GM23338 (cell line): Measurements from ENCODE around the gene BTLA. TPM values are rescaled to one million over a fixed set of nuclear protein-coding genes. Genes with fewer than 3 reads are reported as not detected.
A peak's percentile ranks its signal among the peaks of the same experiment; 100 is the strongest.

ENCODE experiments used
- ATAC-seq: fragments of 200-7000 bp; cut with Tn5 transposase; 3 replicates; pipeline ENCODE4 v1.9.1; 2020
- DNase-seq: peaks from one replicate; pipeline ENCODE4 v3.0.0-alpha.2; 2015; ENCODE audit warnings: low spot score
- H2AFZ ChIP-seq: fragments of 200-600 bp; sonication (generic); 2 replicates; pipeline ENCODE4 v1.8.0; 2016; ENCODE audit warnings: antibody characterized with exemption, mild to moderate bottlenecking, moderate library complexity
- H3F3A ChIP-seq: fragments of 200-600 bp; sonication (generic); replicated peaks from 2 replicates; pipeline ENCODE4 v1.8.0; 2017; ENCODE audit warnings: antibody characterized with exemption, mixed run types, low read depth
- H3K27ac ChIP-seq: fragments of 200-600 bp; sonication (generic); 2 replicates; pipeline ENCODE4 v1.6.1; 2016; ENCODE audit warnings: low read depth
- H3K27me3 ChIP-seq: fragments of 200-600 bp; sonication (generic); 2 replicates; pipeline ENCODE4 v1.8.0; 2016; ENCODE audit warnings: mild to moderate bottlenecking, mixed run types, moderate library complexity; ENCODE audit not compliant: insufficient read depth
- H3K36me3 ChIP-seq: fragments of 200-600 bp; sonication (generic); 2 replicates; pipeline ENCODE4 v1.8.0; 2016; ENCODE audit warnings: mild to moderate bottlenecking; ENCODE audit not compliant: insufficient read depth
- H3K4me1 ChIP-seq: fragments of 200-600 bp; sonication (generic); 2 replicates; pipeline ENCODE4 v1.8.0; 2016; ENCODE audit warnings: mild to moderate bottlenecking, moderate library complexity; ENCODE audit not compliant: insufficient read depth
- H3K4me2 ChIP-seq: fragments of 200-600 bp; sonication (generic); 2 replicates; pipeline ENCODE4 v1.7.1; 2017; ENCODE audit warnings: mixed run types
- H3K4me3 ChIP-seq: fragments of 200-600 bp; sonication (generic); 2 replicates; pipeline ENCODE4 v1.6.1; 2016; ENCODE audit warnings: mixed run types
- H3K79me2 ChIP-seq: fragments of 200-600 bp; sonication (generic); replicated peaks from 2 replicates; pipeline ENCODE4 v1.8.0; 2017; ENCODE audit warnings: mild to moderate bottlenecking; ENCODE audit not compliant: insufficient read depth
- H3K9me2 ChIP-seq: fragments of 200-600 bp; sonication (generic); 2 replicates; pipeline ENCODE4 v1.8.0; 2017; ENCODE audit not compliant: insufficient read depth
- H4K20me1 ChIP-seq: fragments of 200-600 bp; sonication (generic); replicated peaks from 2 replicates; pipeline ENCODE4 v1.8.0; 2017; ENCODE audit warnings: mild to moderate bottlenecking; ENCODE audit not compliant: insufficient read depth
- H3K27ac Mint-ChIP-seq: 2 replicates; pipeline ENCODE4 v1.8.0; 2020; ENCODE audit warnings: inconsistent platforms, mild to moderate bottlenecking, moderate library complexity, mixed read lengths
- H3K27me3 Mint-ChIP-seq: 3 replicates; pipeline ENCODE4 v1.8.0; 2022; ENCODE audit warnings: low read depth, mild to moderate bottlenecking, moderate library complexity, mixed read lengths, inconsistent platforms; ENCODE audit not compliant: insufficient read depth, poor library complexity
- H3K36me3 Mint-ChIP-seq: 3 replicates; pipeline ENCODE4 v1.8.0; 2021; ENCODE audit warnings: low read depth, mild to moderate bottlenecking, inconsistent platforms, moderate library complexity, mixed read lengths
- H3K4me1 Mint-ChIP-seq: 3 replicates; pipeline ENCODE4 v1.8.0; 2020; ENCODE audit warnings: mild to moderate bottlenecking, inconsistent platforms, mixed read lengths
- H3K4me3 Mint-ChIP-seq: 3 replicates; pipeline ENCODE4 v1.8.0; 2021; ENCODE audit warnings: moderate library complexity, mild to moderate bottlenecking, inconsistent platforms, mixed read lengths
- H3K9me3 Mint-ChIP-seq: 3 replicates; pipeline ENCODE4 v1.8.0; 2020; ENCODE audit warnings: moderate library complexity, mild to moderate bottlenecking, inconsistent platforms, mixed read lengths
- CREB1 ChIP-seq: fragments of 250-450 bp; sonication (Bioruptor Pico); IDR thresholded peaks from 2 replicates; pipeline ENCODE4 v1.5.0; 2020; ENCODE audit warnings: low read depth, mild to moderate bottlenecking, moderate library complexity
- EZH2 ChIP-seq: fragments of 200-600 bp; sonication (generic); IDR thresholded peaks from one replicate; pipeline ENCODE4 v1.8.0; 2017; ENCODE audit warnings: antibody characterized with exemption, mild to moderate bottlenecking, low read depth; ENCODE audit not compliant: unreplicated experiment
- EZH2phosphoT487 ChIP-seq: fragments of 200-600 bp; sonication (generic); IDR thresholded peaks from one replicate; pipeline ENCODE4 v1.8.1; 2018; ENCODE audit warnings: antibody characterized with exemption; ENCODE audit not compliant: unreplicated experiment
- JUNB ChIP-seq: IDR thresholded peaks from one replicate; pipeline ENCODE4 v1.6.1; 2016; ENCODE audit warnings: antibody characterized with exemption; ENCODE audit not compliant: unreplicated experiment
- NANOG ChIP-seq: IDR thresholded peaks from 2 replicates; pipeline ENCODE4 v1.6.1; 2016; ENCODE audit warnings: antibody characterized with exemption, borderline replicate concordance
- POLR2AphosphoS5 ChIP-seq: IDR thresholded peaks from 2 replicates; pipeline ENCODE4 v1.6.1; 2016; ENCODE audit warnings: antibody characterized with exemption, low read depth
- STAT1 ChIP-seq: IDR thresholded peaks from one replicate; pipeline ENCODE4 v1.6.1; 2016; ENCODE audit warnings: antibody characterized with exemption; ENCODE audit not compliant: unreplicated experiment
- ZNF114 ChIP-seq: fragments of 250-450 bp; sonication (Bioruptor Pico); IDR thresholded peaks from 2 replicates; pipeline ENCODE4 v1.5.0; 2020; ENCODE audit warnings: mild to moderate bottlenecking, moderate library complexity
- ZNF331 ChIP-seq: fragments of 250-450 bp; sonication (Bioruptor Pico); IDR thresholded peaks from 2 replicates; pipeline ENCODE4 v1.5.0; 2020; ENCODE audit warnings: low read depth, mild to moderate bottlenecking, moderate library complexity
- polyA plus RNA-seq: library from polyadenylated mRNA; unstranded; fragments of >200 nt; fragmentation: Nextera tagmentation; extraction: Ambion mirVana; gene quantifications from 2 replicates; pipeline ENCODE4 v1.2.1, GENCODE V29; 2016
- total RNA-seq: library from RNA; depleted of rRNA; stranded (reverse); fragments of >200 nt; shearing (Covaris generic); gene quantifications from 2 replicates; pipeline ENCODE4 v1.2.3, GENCODE V29; 2014
- TF ChIP-seq, protein P1 (sequence below): IDR thresholded peaks from 2 replicates; pipeline ENCODE4 v1.6.1; 2016; ENCODE audit warnings: antibody characterized with exemption
- TF ChIP-seq, protein P2 (sequence below): IDR thresholded peaks from one replicate; pipeline ENCODE4 v1.6.1; 2018; ENCODE audit warnings: antibody characterized with exemption; ENCODE audit not compliant: unreplicated experiment
- TF ChIP-seq, protein P3 (sequence below), 2 experiments: fragments of 200-600 bp in 1 of 2; sonication (generic) in 1 of 2; conservative IDR thresholded peaks; 2 replicates each; pipeline versions ENCODE4 v1.5.1 to v1.6.1; 2016 to 2017; ENCODE audit warnings: antibody characterized with exemption in 2 of 2, low read depth in 2 of 2, mild to moderate bottlenecking in 2 of 2, moderate library complexity in 1 of 2
- TF ChIP-seq, protein P4 (sequence below): fragments of 250-450 bp; sonication (Bioruptor Pico); IDR thresholded peaks from 2 replicates; pipeline ENCODE4 v1.5.0; 2020; ENCODE audit warnings: mild to moderate bottlenecking, moderate library complexity

The BTLA gene
- total and polyA plus RNA-seq, 2 experiments from 2014 or later = 0.44 TPM; not detected in 1

DNA sequence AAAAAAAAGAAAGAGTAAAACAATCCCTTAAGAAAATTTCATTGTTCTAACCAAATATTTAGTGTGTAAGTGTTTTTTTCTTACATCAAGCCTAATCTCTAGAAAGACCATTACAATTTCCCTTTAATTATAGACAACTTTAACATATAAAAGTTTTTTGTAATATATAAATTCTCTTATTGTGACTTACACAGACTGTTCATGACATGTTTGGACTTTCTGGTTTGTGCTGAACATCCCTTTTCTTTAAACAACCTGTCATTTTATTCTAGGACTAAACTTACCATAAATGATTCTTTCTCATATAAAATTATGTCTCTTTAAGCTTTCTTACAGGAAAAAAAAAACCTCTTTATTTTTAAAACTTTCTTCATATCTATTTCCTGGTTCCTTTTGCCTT lies 13.0 kb upstream of the BTLA start:
- DNase-seq (peak; percentile 56), ATAC-seq (no peak)
- H3K4me2 ChIP-seq = no peak overlapping the region
- H3K36me3 ChIP-seq = peaks cover 18% of the 10 kb centered on the region; the same call in 1 of the 2 replicates
- Mint-ChIP-seq H3K4me1 (no peaks in the 10 kb centered on the region), H3K4me3 (no peak overlapping the region), H3K36me3 (peaks cover 47% of the 10 kb centered on the region), H3K27me3 (peaks cover 2% of the 10 kb centered on the region), H3K27ac (no peak overlapping the region), H3K9me3 (peaks cover 63% of the 10 kb centered on the region)
- H2AFZ ChIP-seq = no peak overlapping the region
- no peaks in the 10 kb centered on the region for H3F3A ChIP-seq
- no peak overlapping the region for H3K27ac ChIP-seq
- H3K79me2 ChIP-seq = no peaks in the 10 kb centered on the region
- no peaks in the 10 kb centered on the region for H4K20me1 ChIP-seq
- no peaks in the 10 kb centered on the region for H3K27me3 ChIP-seq
- TF ChIP-seq, protein P1, sequence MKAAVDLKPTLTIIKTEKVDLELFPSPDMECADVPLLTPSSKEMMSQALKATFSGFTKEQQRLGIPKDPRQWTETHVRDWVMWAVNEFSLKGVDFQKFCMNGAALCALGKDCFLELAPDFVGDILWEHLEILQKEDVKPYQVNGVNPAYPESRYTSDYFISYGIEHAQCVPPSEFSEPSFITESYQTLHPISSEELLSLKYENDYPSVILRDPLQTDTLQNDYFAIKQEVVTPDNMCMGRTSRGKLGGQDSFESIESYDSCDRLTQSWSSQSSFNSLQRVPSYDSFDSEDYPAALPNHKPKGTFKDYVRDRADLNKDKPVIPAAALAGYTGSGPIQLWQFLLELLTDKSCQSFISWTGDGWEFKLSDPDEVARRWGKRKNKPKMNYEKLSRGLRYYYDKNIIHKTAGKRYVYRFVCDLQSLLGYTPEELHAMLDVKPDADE = no peak
- TF ChIP-seq CREB1 (CRISPR knock-in tag) = no peak
- TF ChIP-seq JUNB = no peak
- TF ChIP-seq STAT1 = no peak
- TF ChIP-seq, protein P2, sequence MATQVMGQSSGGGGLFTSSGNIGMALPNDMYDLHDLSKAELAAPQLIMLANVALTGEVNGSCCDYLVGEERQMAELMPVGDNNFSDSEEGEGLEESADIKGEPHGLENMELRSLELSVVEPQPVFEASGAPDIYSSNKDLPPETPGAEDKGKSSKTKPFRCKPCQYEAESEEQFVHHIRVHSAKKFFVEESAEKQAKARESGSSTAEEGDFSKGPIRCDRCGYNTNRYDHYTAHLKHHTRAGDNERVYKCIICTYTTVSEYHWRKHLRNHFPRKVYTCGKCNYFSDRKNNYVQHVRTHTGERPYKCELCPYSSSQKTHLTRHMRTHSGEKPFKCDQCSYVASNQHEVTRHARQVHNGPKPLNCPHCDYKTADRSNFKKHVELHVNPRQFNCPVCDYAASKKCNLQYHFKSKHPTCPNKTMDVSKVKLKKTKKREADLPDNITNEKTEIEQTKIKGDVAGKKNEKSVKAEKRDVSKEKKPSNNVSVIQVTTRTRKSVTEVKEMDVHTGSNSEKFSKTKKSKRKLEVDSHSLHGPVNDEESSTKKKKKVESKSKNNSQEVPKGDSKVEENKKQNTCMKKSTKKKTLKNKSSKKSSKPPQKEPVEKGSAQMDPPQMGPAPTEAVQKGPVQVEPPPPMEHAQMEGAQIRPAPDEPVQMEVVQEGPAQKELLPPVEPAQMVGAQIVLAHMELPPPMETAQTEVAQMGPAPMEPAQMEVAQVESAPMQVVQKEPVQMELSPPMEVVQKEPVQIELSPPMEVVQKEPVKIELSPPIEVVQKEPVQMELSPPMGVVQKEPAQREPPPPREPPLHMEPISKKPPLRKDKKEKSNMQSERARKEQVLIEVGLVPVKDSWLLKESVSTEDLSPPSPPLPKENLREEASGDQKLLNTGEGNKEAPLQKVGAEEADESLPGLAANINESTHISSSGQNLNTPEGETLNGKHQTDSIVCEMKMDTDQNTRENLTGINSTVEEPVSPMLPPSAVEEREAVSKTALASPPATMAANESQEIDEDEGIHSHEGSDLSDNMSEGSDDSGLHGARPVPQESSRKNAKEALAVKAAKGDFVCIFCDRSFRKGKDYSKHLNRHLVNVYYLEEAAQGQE = no peak
- TF ChIP-seq, protein P3, sequence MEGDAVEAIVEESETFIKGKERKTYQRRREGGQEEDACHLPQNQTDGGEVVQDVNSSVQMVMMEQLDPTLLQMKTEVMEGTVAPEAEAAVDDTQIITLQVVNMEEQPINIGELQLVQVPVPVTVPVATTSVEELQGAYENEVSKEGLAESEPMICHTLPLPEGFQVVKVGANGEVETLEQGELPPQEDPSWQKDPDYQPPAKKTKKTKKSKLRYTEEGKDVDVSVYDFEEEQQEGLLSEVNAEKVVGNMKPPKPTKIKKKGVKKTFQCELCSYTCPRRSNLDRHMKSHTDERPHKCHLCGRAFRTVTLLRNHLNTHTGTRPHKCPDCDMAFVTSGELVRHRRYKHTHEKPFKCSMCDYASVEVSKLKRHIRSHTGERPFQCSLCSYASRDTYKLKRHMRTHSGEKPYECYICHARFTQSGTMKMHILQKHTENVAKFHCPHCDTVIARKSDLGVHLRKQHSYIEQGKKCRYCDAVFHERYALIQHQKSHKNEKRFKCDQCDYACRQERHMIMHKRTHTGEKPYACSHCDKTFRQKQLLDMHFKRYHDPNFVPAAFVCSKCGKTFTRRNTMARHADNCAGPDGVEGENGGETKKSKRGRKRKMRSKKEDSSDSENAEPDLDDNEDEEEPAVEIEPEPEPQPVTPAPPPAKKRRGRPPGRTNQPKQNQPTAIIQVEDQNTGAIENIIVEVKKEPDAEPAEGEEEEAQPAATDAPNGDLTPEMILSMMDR (conservative IDR thresholded peaks at IDR 0.05; ENCODE audit: low read depth in 2 of 2) = no peak
- TF ChIP-seq NANOG = no peak
- TF ChIP-seq ZNF114 (CRISPR knock-in tag) = no peak
- TF ChIP-seq ZNF331 (CRISPR knock-in tag) = no peak
- TF ChIP-seq POLR2AphosphoS5 = no peak
- no peak for TF ChIP-seq EZH2
- TF ChIP-seq EZH2phosphoT487 = no peak
- TF ChIP-seq, protein P4, sequence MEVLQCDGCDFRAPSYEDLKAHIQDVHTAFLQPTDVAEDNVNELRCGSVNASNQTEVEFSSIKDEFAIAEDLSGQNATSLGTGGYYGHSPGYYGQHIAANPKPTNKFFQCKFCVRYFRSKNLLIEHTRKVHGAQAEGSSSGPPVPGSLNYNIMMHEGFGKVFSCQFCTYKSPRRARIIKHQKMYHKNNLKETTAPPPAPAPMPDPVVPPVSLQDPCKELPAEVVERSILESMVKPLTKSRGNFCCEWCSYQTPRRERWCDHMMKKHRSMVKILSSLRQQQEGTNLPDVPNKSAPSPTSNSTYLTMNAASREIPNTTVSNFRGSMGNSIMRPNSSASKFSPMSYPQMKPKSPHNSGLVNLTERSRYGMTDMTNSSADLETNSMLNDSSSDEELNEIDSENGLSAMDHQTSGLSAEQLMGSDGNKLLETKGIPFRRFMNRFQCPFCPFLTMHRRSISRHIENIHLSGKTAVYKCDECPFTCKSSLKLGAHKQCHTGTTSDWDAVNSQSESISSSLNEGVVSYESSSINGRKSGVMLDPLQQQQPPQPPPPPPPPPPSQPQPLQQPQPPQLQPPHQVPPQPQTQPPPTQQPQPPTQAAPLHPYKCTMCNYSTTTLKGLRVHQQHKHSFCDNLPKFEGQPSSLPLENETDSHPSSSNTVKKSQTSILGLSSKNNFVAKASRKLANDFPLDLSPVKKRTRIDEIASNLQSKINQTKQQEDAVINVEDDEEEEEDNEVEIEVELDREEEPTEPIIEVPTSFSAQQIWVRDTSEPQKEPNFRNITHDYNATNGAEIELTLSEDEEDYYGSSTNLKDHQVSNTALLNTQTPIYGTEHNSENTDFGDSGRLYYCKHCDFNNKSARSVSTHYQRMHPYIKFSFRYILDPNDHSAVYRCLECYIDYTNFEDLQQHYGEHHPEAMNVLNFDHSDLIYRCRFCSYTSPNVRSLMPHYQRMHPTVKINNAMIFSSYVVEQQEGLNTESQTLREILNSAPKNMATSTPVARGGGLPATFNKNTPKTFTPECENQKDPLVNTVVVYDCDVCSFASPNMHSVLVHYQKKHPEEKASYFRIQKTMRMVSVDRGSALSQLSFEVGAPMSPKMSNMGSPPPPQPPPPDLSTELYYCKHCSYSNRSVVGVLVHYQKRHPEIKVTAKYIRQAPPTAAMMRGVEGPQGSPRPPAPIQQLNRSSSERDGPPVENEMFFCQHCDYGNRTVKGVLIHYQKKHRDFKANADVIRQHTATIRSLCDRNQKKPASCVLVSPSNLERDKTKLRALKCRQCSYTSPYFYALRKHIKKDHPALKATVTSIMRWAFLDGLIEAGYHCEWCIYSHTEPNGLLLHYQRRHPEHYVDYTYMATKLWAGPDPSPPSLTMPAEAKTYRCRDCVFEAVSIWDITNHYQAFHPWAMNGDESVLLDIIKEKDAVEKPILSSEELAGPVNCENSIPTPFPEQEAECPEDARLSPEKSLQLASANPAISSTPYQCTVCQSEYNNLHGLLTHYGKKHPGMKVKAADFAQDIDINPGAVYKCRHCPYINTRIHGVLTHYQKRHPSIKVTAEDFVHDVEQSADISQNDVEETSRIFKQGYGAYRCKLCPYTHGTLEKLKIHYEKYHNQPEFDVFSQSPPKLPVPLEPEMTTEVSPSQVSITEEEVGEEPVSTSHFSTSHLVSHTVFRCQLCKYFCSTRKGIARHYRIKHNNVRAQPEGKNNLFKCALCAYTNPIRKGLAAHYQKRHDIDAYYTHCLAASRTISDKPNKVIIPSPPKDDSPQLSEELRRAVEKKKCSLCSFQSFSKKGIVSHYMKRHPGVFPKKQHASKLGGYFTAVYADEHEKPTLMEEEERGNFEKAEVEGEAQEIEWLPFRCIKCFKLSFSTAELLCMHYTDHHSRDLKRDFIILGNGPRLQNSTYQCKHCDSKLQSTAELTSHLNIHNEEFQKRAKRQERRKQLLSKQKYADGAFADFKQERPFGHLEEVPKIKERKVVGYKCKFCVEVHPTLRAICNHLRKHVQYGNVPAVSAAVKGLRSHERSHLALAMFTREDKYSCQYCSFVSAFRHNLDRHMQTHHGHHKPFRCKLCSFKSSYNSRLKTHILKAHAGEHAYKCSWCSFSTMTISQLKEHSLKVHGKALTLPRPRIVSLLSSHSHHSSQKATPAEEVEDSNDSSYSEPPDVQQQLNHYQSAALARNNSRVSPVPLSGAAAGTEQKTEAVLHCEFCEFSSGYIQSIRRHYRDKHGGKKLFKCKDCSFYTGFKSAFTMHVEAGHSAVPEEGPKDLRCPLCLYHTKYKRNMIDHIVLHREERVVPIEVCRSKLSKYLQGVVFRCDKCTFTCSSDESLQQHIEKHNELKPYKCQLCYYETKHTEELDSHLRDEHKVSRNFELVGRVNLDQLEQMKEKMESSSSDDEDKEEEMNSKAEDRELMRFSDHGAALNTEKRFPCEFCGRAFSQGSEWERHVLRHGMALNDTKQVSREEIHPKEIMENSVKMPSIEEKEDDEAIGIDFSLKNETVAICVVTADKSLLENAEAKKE (CRISPR knock-in tag) = no peak
- no peaks in the 10 kb centered on the region for H3K9me2 ChIP-seq
- H3K4me1 ChIP-seq = no peaks in the 10 kb centered on the region
- no peak overlapping the region for H3K4me3 ChIP-seq
